NCI-H748 (cell line): ENCODE data around the gene EVC2.

ENCODE experiments used
- DNase-seq: peaks from one replicate; lab custom pipeline; 2025; ENCODE audit not compliant: unreplicated experiment; lab: John Stamatoyannopoulos, UW

Gene EVC2

GRCh38 chr4:5571646-5572045 lies 136.7 kb downstream of the EVC2 start:
- no peak for DNase-seq

GRCh38 chr4:5569451-5569850 lies 138.9 kb downstream of the EVC2 start:
- no peak for DNase-seq

GRCh38 chr4:5568931-5569330 lies 139.4 kb downstream of the EVC2 start:
- DNase-seq = peak; percentile 9

GRCh38 chr4:5568336-5568735 lies 140.0 kb downstream of the EVC2 start:
- no peak for DNase-seq

DNA sequence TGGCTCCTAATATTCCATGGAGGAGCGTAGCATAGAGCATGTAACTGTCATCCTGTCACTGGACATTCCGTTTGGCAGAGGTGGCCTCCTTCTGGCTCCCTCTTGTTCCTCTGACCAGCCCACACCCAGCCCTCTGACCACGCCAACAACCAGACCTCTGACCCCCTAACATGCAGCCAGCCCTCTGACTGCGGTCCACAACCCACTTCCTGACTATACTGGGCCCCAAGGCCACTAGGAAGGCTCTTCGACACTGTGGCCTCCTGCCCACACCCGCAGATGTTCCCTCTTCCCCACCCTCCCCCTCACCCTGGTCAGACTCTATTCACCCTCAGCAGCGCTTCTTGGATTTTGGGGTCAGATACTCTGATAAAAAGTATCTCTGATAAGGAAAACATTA lies 141.4 kb downstream of the EVC2 start:
- DNase-seq = no peak

DNA sequence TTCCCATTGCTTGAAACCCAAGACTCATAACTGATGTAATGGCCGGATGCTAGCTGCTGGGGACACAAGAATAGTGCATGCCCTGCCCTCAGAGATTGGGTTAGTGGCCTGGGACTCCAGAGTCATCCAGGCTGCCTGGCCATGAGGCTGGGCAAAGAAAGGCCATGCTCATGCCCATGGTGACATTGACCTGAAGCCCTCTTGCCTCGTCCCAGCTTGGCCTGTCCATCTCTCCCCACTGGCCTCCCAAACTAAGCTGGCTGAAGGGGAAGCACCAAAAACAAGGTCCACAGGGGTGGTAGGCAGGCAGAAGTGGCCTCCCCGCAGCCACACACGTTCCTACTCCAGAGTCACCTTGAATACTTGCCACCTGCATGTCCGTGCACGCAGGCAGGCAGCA lies 141.8 kb downstream of the EVC2 start:
- DNase-seq = no peak

GRCh38 chr4:5563856-5564255 lies 144.5 kb downstream of the EVC2 start:
- DNase-seq = no peak

DNA sequence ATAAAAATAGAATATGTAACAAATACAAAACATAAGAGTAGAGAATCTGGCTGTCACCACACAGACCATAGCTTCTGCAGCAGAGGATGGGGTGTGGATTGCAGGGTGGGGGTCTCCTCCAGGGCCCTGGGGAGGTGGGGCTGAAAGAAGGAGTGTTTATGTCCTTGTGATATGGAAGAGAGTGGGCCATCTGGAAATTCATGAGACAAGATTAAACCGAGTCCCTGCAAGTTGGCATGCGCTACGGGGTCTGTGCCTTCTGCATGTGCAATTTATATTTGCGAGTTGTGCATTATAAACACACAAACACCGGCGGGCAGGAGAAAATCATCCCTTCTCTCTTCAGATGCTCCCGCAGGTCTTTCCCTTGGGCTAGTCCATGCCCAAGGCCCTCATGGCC lies 145.9 kb downstream of the EVC2 start:
- no peak for DNase-seq

DNA sequence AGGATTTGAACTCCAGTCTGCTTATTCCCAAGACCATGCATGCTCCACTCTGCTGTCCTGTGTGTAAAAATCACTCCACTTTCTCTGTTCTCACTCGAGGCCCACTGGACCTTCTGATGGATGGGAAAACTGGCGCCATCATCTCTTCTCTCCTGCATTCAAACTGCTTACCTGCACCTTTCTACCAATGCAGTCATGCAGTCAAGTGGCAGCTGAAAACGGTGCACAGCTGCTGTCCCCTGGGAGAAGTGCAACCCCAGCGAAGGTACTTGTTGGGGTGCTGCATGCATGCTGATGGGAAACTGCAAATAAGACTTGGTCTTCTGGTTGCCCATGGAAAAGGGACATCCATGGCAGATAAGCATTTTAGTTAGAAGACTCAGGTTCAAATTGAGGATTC lies 147.1 kb downstream of the EVC2 start:
- DNase-seq = no peak

DNA sequence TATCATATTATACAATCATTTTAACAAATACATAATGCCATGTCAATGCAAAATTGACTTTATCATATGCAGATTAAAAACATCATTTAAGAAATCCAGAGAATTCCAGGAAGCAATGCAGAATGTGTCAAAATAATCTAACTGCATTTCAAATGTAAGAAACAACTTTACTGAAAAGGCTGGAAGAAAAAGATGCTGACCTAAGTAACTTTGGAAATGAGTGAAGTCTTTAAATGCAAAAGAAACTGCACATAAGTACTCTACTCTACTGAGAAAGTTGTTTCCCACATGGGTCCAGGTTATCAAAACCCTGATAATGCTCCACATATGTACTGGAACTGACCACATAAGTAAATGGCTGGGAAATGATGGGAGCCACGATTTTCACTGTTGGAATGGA lies 149.9 kb downstream of the EVC2 start:
- no peak for DNase-seq

DNA sequence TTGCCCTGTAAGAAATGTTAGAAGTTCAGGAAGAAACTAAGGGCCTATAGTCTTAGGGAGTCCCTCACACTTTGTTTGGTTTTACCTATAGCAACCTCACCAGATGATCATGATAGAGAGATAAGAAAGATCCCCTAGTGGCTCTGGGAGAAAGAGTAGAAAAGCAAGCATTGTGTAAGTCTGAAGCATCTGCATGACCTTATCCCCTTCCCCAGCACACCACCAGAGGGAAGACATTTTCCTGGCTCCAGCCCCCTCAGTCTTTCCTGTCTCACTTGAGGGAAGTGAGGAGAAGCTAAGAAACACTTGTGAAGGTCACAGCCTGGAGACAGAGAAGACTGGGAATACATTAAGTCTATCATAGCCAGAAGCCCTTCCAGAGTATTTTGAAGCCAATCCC lies 154.0 kb downstream of the EVC2 start:
- DNase-seq = no peak

- DNase-seq = no peak
Measured at GRCh38 chr4:5553801-5554200, 154.6 kb downstream of the EVC2 start.

DNA sequence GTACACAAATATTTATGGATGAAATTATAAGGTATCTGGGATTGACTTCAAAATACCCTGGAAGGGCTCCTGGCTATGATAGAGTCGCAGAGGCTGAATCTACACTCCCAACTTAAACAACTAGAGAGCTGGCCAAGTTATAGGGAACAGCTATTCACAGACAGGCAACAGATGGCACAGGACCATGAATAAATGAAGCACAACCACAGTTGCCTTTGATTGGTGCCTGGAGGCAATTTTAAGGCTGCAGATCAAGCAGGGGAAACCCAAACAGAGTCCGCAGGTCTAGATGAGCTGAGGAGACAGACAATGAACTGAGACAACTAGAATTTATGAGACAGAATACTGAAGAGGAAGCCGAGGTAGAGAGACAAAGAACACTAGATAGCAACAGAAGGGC lies 155.9 kb downstream of the EVC2 start:
- no peak for DNase-seq

- DNase-seq = no peak
Measured at GRCh38 chr4:5547651-5548249, 160.6 kb downstream of the EVC2 start.

- no peak for DNase-seq
Measured at GRCh38 chr4:5545271-5545670, 163.1 kb downstream of the EVC2 start.

DNA sequence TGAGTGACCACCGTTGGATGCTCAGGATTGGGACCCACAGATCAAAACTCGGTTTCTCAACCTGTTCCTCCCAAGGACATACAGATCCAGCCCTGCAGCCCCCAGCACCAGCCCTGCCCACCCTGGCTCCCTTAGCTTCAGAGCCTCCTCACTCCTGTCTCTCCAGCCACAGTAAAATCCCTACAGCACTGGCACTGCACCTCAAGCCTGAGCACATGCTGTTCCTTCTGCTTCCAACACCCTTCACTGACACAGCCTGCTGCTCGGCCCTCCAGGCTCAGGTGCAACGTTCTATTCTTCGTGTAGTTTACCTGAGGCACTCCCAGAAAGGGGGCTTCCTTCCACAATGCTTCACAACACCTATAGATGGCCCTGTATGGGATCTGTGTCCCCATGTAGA lies 163.6 kb downstream of the EVC2 start:
- no peak for DNase-seq

DNA sequence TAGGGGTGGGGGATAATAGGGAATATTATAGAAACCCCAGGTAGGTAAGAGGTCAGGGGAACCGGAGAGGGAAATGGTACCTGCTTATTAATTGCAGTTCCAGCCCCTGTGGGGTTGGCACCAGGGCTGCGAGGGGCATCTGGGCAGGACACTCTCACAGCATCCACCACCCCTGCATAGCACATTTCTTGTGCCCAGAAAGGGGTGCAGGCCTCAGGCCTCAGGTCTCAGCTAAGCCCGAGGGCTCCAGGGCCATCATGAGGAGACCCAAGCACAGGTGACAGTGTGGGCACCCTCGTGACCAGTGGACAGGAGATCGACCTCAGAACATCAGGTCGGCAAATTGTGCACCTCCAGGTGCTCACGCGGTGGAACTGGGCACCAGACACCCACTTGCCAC lies 164.7 kb downstream of the EVC2 start:
- no peak for DNase-seq

GRCh38 chr4:5541169-5541568 lies 167.2 kb downstream of the EVC2 start:
- no peak for DNase-seq

DNA sequence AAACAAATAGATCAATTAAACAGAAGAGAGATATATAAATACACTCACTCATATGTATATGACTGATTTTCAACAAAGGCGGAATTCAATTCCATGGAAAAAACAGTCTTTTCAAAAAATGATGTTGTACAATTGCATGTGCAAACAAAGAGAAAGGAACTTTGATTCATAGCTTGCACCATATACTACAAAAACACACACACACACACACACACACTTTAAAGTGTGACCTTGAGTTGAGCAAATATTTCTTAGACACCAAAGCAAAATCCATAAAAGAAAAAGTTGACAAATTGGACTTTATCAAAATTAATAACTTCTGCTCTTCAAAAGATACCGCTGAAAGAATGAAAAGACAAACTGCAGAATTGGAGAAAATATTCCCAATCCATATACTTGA lies 168.8 kb downstream of the EVC2 start:
- no peak for DNase-seq

GRCh38 chr4:5532100-5532499 lies 176.3 kb downstream of the EVC2 start:
- DNase-seq = no peak

GRCh38 chr4:5528031-5528436 lies 180.3 kb downstream of the EVC2 start:
- DNase-seq = no peak

GRCh38 chr4:5527211-5527610 lies 181.1 kb downstream of the EVC2 start:
- DNase-seq = no peak

- DNase-seq = no peak
Measured at GRCh38 chr4:5526080-5526846, 182.1 kb downstream of the EVC2 start.
